Mesendoderm (in vitro differentiated cells): ENCODE results near the gene ARHGAP26.

Source experiments
- DNase-seq: peaks from one replicate; pipeline ENCODE4 v3.0.0; 2013
- H2AK5ac ChIP-seq: 2 replicates; pipeline ENCODE4 v1.6.1; 2013; ENCODE audit warnings: low read length, inconsistent platforms
- H2BK120ac ChIP-seq: 2 replicates; pipeline ENCODE4 v1.6.1; 2013; ENCODE audit warnings: low read depth, mild to moderate bottlenecking, low read length, moderate library complexity, mixed read lengths
- H2BK15ac ChIP-seq: replicated peaks from 2 replicates; pipeline ENCODE4 v1.6.1; 2013; ENCODE audit warnings: low read depth, mild to moderate bottlenecking, moderate library complexity
- H2BK5ac ChIP-seq: 2 replicates; pipeline ENCODE4 v1.6.1; 2013; ENCODE audit warnings: low read length, inconsistent platforms
- H3K18ac ChIP-seq: 2 replicates; pipeline ENCODE4 v1.6.1; 2013; ENCODE audit warnings: mild to moderate bottlenecking, low read length, mixed read lengths
- H3K23ac ChIP-seq: one replicate; pipeline ENCODE4 v1.6.1; 2013; ENCODE audit warnings: low read length
- H3K27ac ChIP-seq: 2 replicates; pipeline ENCODE4 v1.5.1; 2013; ENCODE audit warnings: low read depth, mild to moderate bottlenecking, inconsistent platforms, low read length, moderate library complexity
- H3K27me3 ChIP-seq: 2 replicates; pipeline ENCODE4 v1.6.1; 2013; ENCODE audit warnings: low read length, control low read depth, mild to moderate bottlenecking, inconsistent platforms; ENCODE audit not compliant: insufficient read depth, poor library complexity
- H3K36me3 ChIP-seq: 2 replicates; pipeline ENCODE4 v1.6.1; 2013; ENCODE audit warnings: low read length, inconsistent platforms; ENCODE audit not compliant: control insufficient read depth, insufficient read depth
- H3K4ac ChIP-seq: one replicate; pipeline ENCODE4 v1.6.1; 2013; ENCODE audit warnings: low read depth, mild to moderate bottlenecking, low read length, moderate library complexity
- H3K4me1 ChIP-seq: 2 replicates; pipeline ENCODE4 v1.6.1; 2013; ENCODE audit warnings: low read depth, low read length, inconsistent platforms; ENCODE audit not compliant: control insufficient read depth
- H3K4me2 ChIP-seq: 2 replicates; pipeline ENCODE4 v1.6.1; 2013; ENCODE audit warnings: low read length
- H3K4me3 ChIP-seq: 2 replicates; pipeline ENCODE4 v1.5.1; 2013; ENCODE audit warnings: mild to moderate bottlenecking, low read length
- H3K56ac ChIP-seq: one replicate; pipeline ENCODE4 v1.6.1; 2013; ENCODE audit warnings: low read length
- H3K79me1 ChIP-seq: 2 replicates; pipeline ENCODE4 v1.6.1; 2013; ENCODE audit warnings: low read length, inconsistent platforms
- H3K79me2 ChIP-seq: 2 replicates; pipeline ENCODE4 v1.6.1; 2013; ENCODE audit warnings: mild to moderate bottlenecking, low read length; ENCODE audit not compliant: control insufficient read depth, insufficient read depth
- H3K9ac ChIP-seq: 2 replicates; pipeline ENCODE4 v1.6.1; 2013; ENCODE audit warnings: low read length, inconsistent platforms
- H4K5ac ChIP-seq: one replicate; pipeline ENCODE4 v1.6.1; 2013; ENCODE audit warnings: low read length
- H4K8ac ChIP-seq: one replicate; pipeline ENCODE4 v1.6.1; 2013; ENCODE audit warnings: low read depth, mild to moderate bottlenecking, control low read depth, low read length, moderate library complexity
- WGBS: extraction: QIAGEN DNeasy Blood & Tissue Kit; methylation state at CpG from one replicate; pipeline ENCODE4 v1.1.7; 2013; ENCODE audit warnings: low lambda C conversion rate, missing lambda C conversion rate; ENCODE audit not compliant: insufficient coverage; ENCODE audit errors: extremely low coverage; 5-methylcytosine and 5-hydroxymethylcytosine counted together

Gene ARHGAP26

DNA sequence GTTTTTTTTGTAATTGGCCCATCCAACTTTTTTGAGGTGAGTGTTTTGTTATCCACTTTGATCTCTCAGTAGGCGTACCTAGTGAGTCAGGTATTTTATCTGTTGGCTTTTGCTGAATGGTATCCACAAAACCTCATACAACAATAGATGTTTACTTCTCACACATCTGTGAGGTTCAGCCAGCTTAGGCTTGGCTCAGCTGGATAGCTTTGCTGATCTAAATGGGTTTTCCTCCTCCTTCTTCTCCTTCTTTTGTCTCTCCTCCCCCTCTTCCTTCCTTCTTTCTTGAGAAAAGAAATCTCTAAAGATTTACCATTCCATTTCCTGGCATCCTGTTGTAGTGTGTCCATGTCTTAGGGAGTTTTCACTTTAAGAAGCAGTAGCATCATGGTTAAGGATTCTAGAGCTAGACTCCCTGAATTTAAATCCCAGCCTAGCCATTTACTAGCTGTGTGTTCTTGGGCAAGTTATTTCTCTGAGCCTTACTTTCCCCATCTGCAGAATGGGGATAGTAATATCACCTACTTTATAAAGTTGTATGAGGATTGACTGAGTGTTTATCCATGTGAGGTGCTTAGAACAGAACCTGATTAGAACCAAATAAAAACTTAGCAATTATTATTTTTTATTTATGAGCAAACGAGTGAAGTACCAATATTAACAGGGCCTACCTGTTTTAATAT is 126.3 kb downstream of the ARHGAP26 start:
- Histone ChIP-seq H3K4me2 (no peak overlapping the region), H2AK5ac (no peak overlapping the region), H3K4ac (no peak overlapping the region), H3K56ac (peak overlapping the region; percentile 56), H4K8ac (no peak overlapping the region), H3K79me2 (no peaks in the 10 kb centered on the region), H3K4me3 (no peak overlapping the region), H2BK15ac (peak overlapping the region; percentile 96), H3K18ac (no peak overlapping the region), H3K36me3 (no peaks in the 10 kb centered on the region), H3K23ac (no peak overlapping the region), H3K27ac (peak overlapping the region; percentile 67), H2BK5ac (peak overlapping the region; percentile 38), H3K79me1 (no peaks in the 10 kb centered on the region), H3K4me1 (peaks cover 27% of the 10 kb centered on the region), H3K27me3 (no peaks in the 10 kb centered on the region), H3K9ac (no peak overlapping the region), H2BK120ac (no peak overlapping the region), H4K5ac (no peak overlapping the region)
- WGBS = no CpG with 5 or more reads among the region's 2 CpGs
- DNase-seq = peak; percentile 94

DNA sequence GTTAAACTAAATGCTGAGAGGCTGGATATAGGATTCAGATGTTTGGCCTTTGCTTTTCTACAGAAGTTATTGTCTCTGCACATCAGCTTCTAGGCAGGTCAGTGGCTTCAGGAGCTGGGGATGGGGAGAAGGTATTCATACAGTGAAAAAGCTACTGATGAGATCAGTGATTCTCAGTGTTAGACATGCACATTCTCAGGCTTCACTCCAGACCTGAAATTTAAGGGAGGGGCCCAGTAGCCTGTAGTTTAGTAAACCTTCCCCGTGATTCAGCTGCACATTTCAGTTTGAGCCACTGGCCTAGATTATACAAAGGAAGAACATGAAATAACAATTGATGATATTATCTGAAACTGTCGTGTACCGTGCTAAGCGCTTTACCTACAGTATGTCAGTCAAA is 127.2 kb downstream of the ARHGAP26 start:
- Histone ChIP-seq H3K4me2 (no peak overlapping the region), H2BK15ac (peak overlapping the region; percentile 15), H4K8ac (no peak overlapping the region), H3K9ac (peak overlapping the region; percentile 4), H3K79me1 (no peaks in the 10 kb centered on the region), H3K79me2 (no peaks in the 10 kb centered on the region), H2BK5ac (peak overlapping the region; percentile 29), H4K5ac (peak overlapping the region; percentile 21), H3K4me1 (peaks cover 23% of the 10 kb centered on the region), H3K4ac (peak overlapping the region; percentile 75), H3K56ac (peak overlapping the region; percentile 47), H3K27me3 (no peaks in the 10 kb centered on the region), H3K36me3 (no peaks in the 10 kb centered on the region), H3K4me3 (no peak overlapping the region), H2BK120ac (peak overlapping the region; percentile 94), H3K18ac (peak overlapping the region; percentile 70), H3K27ac (no peak overlapping the region), H2AK5ac (peak overlapping the region; percentile 38), H3K23ac (no peak overlapping the region)
- WGBS = no CpG with 5 or more reads among the region's 4 CpGs
- no peak for DNase-seq

GRCh38 chr5:142900927-142901326 is 130.8 kb downstream of the ARHGAP26 start:
- Histone ChIP-seq H3K27me3 (no peaks in the 10 kb centered on the region), H4K5ac (no peak overlapping the region), H3K4me3 (no peak overlapping the region), H2BK15ac (peak overlapping the region; percentile 96), H2BK120ac (peak overlapping the region; percentile 35), H3K56ac (peak overlapping the region; percentile 43), H3K9ac (peak overlapping the region; percentile 6), H2AK5ac (no peak overlapping the region), H3K18ac (peak overlapping the region; percentile 45), H3K79me1 (no peaks in the 10 kb centered on the region), H2BK5ac (no peak overlapping the region), H3K4me2 (no peak overlapping the region), H3K36me3 (no peaks in the 10 kb centered on the region), H4K8ac (no peak overlapping the region), H3K4me1 (peaks cover 23% of the 10 kb centered on the region), H3K4ac (no peak overlapping the region), H3K79me2 (no peaks in the 10 kb centered on the region), H3K23ac (peak overlapping the region; percentile 12), H3K27ac (no peak overlapping the region)
- DNase-seq = no peak
- no CpG with 5 or more reads among the region's 5 CpGs for WGBS

GRCh38 chr5:142901476-142902185 is 131.5 kb downstream of the ARHGAP26 start:
- Histone ChIP-seq H3K27ac (no peak overlapping the region), H2BK5ac (no peak overlapping the region), H4K8ac (no peak overlapping the region), H3K36me3 (no peaks in the 10 kb centered on the region), H3K79me1 (no peaks in the 10 kb centered on the region), H3K4me2 (no peak overlapping the region), H3K9ac (no peak overlapping the region), H3K4ac (no peak overlapping the region), H3K4me1 (peaks cover 21% of the 10 kb centered on the region), H4K5ac (no peak overlapping the region), H3K18ac (peak overlapping the region; percentile 25), H2AK5ac (no peak overlapping the region), H3K27me3 (no peaks in the 10 kb centered on the region), H3K23ac (no peak overlapping the region), H3K79me2 (no peaks in the 10 kb centered on the region), H3K4me3 (no peak overlapping the region), H2BK120ac (no peak overlapping the region), H2BK15ac (peak overlapping the region; percentile 20), H3K56ac (no peak overlapping the region)
- no CpG with 5 or more reads among the region's 3 CpGs for WGBS
- DNase-seq = no peak

DNA sequence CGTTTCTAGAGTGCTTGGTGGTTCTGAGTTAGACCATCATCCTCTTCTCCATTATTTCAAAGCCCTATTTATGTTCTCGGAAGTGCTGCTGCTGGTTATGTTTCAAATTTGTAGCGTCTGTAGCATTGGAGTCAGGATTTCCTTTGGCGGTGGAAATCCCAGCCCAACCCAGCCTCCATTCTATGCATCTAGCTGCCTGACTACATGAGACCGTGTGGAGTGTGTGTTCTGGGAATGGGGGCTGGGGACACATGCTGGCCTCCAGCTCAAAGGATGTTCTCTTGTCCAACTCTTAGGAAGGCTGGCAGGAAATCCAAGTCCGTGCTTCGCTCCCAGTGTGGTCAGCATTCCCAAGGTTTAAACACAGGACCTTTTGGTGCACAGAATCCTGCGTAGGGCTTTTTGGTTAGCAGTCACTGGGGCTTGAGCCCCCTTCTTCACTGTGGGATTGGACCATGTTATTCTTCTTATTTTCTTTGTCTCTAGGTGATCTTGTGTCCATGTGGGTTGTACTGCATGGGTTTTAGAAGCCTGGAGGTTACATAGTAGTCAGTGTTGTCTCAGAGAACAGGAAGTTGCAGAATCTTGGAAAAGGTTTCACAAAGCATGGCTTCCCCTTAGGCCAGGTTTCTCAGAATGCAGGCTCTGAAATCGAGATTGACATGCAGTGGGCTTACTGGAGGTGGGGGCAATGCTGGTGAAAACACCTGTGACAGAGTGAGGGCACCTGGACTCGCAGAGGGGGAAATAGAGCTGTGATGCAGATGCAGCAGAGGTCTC is 132.2 kb downstream of the ARHGAP26 start:
- Histone ChIP-seq H3K18ac (peak overlapping the region; percentile 7), H4K5ac (no peak overlapping the region), H3K27ac (no peak overlapping the region), H3K36me3 (no peaks in the 10 kb centered on the region), H3K4me1 (peaks cover 16% of the 10 kb centered on the region), H3K9ac (no peak overlapping the region), H3K56ac (peak overlapping the region; percentile 34), H3K79me2 (no peaks in the 10 kb centered on the region), H2BK15ac (no peak overlapping the region), H3K27me3 (no peaks in the 10 kb centered on the region), H4K8ac (no peak overlapping the region), H3K4ac (no peak overlapping the region), H3K23ac (no peak overlapping the region), H3K4me2 (no peak overlapping the region), H2BK5ac (no peak overlapping the region), H3K79me1 (no peaks in the 10 kb centered on the region), H3K4me3 (no peak overlapping the region), H2AK5ac (no peak overlapping the region), H2BK120ac (no peak overlapping the region)
- no peak for DNase-seq
- WGBS = no CpG with 5 or more reads among the region's 10 CpGs
